ENCODE measurements around the gene FAT2. TPM values are rescaled to one million over a fixed set of nuclear protein-coding genes. Genes with fewer than 3 reads are reported as not detected.

The FAT2 gene
- total RNA-seq, 4 donors from 2014 or later, result not detected

GRCh38 chr5:151612689-151613427 is 21.7 kb upstream of the FAT2 start:
- Histone ChIP-seq H3K27me3 (no peaks in the 10 kb centered on the region), H3K4me3 (no peak overlapping the region), H3K9me3 (no peaks in the 10 kb centered on the region), H3K27ac (no peak overlapping the region), H3K4me1 (no peaks in the 10 kb centered on the region), H3K36me3 (no peaks in the 10 kb centered on the region)
- 39 to 41% methylated on average over 3 to 8 of the region's 8 CpGs for WGBS, 2 donors (ENCODE audit: low coverage in 1 of 2)
- intact Hi-C loops (cut with DNase I; ENCODE audit: low total_unique reads), result no loop called here
- in situ Hi-C loops (cut with MboI; ENCODE audit: low pct_ligation_motif_present in 1 of 4, low pct_unique_long_range_greater_than_20kb in 1 of 4, low sequenced_read_pairs in 3 of 4), result no loop called here
- TF ChIP-seq CTCF (IDR thresholded peaks at IDR 0.05), result no peak
- TF ChIP-seq POLR2AphosphoS5 (IDR thresholded peaks at IDR 0.05), result no peak
- TF ChIP-seq POLR2A (IDR thresholded peaks at IDR 0.05), result no peak
- TF ChIP-seq EP300 (IDR thresholded peaks at IDR 0.05; ENCODE audit: low read depth), result no peak
- no peak for DNase-seq

- WGBS, 2 donors (ENCODE audit: low coverage in 1 of 2), result 60 to 91% methylated on average over 1 to 8 of the region's 8 CpGs
- Histone ChIP-seq H3K27me3 (no peaks in the 10 kb centered on the region), H3K4me3 (no peak overlapping the region), H3K27ac (no peak overlapping the region), H3K4me1 (no peaks in the 10 kb centered on the region), H3K36me3 (no peaks in the 10 kb centered on the region), H3K9me3 (no peaks in the 10 kb centered on the region)
- in situ Hi-C loops (cut with MboI; ENCODE audit: low pct_ligation_motif_present in 1 of 4, low pct_unique_long_range_greater_than_20kb in 1 of 4, low sequenced_read_pairs in 3 of 4) (no loop called here), intact Hi-C loops (cut with DNase I; ENCODE audit: low total_unique reads) (no loop called here)
- DNase-seq, result no peak
- TF ChIP-seq CTCF (IDR thresholded peaks at IDR 0.05) (no peak), EP300 (IDR thresholded peaks at IDR 0.05; ENCODE audit: low read depth) (no peak), POLR2AphosphoS5 (IDR thresholded peaks at IDR 0.05) (no peak), POLR2A (IDR thresholded peaks at IDR 0.05) (no peak)
Measured at GRCh38 chr5:151611127-151611775, 20.1 kb upstream of the FAT2 start.

- Histone ChIP-seq H3K27me3 (no peaks in the 10 kb centered on the region), H3K4me1 (no peaks in the 10 kb centered on the region), H3K4me3 (no peak overlapping the region), H3K36me3 (no peaks in the 10 kb centered on the region), H3K9me3 (no peaks in the 10 kb centered on the region), H3K27ac (no peak overlapping the region)
- DNase-seq, result no peak
- no peak for TF ChIP-seq POLR2A (IDR thresholded peaks at IDR 0.05)
- no peak for TF ChIP-seq POLR2AphosphoS5 (IDR thresholded peaks at IDR 0.05)
- no peak for TF ChIP-seq CTCF (IDR thresholded peaks at IDR 0.05)
- TF ChIP-seq EP300 (IDR thresholded peaks at IDR 0.05; ENCODE audit: low read depth), result no peak
- intact Hi-C loops (cut with DNase I; ENCODE audit: low total_unique reads) (no loop called here), in situ Hi-C loops (cut with MboI; ENCODE audit: low pct_ligation_motif_present in 1 of 4, low pct_unique_long_range_greater_than_20kb in 1 of 4, low sequenced_read_pairs in 3 of 4) (no loop called here)
Measured at GRCh38 chr5:151608522-151608921, 17.4 kb upstream of the FAT2 start.

DNA sequence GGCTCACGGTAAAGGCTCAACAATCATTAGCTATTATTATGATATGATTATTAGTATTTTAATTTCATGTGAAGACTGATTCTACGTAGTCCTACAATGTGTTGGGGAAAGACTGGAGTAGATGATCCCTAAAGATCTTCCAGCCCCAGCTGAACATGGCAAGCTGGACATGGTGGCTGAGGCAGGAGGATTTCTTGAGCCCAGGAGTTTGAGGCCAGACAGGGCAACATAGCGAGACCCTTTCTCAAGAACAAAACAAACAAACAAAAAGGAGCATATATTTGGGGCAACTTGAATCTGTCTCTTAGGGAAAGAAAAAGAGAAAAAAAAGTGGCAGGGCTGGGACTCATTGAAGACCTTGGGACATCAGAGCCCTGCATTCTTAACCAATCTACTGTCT is 16.2 kb upstream of the FAT2 start:
- Histone ChIP-seq H3K27ac (no peak overlapping the region), H3K4me3 (no peak overlapping the region), H3K36me3 (no peaks in the 10 kb centered on the region), H3K4me1 (no peaks in the 10 kb centered on the region), H3K27me3 (no peaks in the 10 kb centered on the region), H3K9me3 (no peaks in the 10 kb centered on the region)
- TF ChIP-seq CTCF (IDR thresholded peaks at IDR 0.05), result no peak
- TF ChIP-seq POLR2AphosphoS5 (IDR thresholded peaks at IDR 0.05), result no peak
- TF ChIP-seq EP300 (IDR thresholded peaks at IDR 0.05; ENCODE audit: low read depth), result no peak
- TF ChIP-seq POLR2A (IDR thresholded peaks at IDR 0.05), result no peak
- no peak for DNase-seq
- WGBS, 2 donors (ENCODE audit: low coverage in 1 of 2), result 91 to 100% methylated on average over 1 to 3 of the region's 3 CpGs
- intact Hi-C loops (cut with DNase I; ENCODE audit: low total_unique reads) (no loop called here), in situ Hi-C loops (cut with MboI; ENCODE audit: low pct_ligation_motif_present in 1 of 4, low pct_unique_long_range_greater_than_20kb in 1 of 4, low sequenced_read_pairs in 3 of 4) (no loop called here)
